ENCODE data around the gene DPP4. TPM values are rescaled to one million over a fixed set of nuclear protein-coding genes. Genes with fewer than 3 reads are reported as not detected.

DPP4 gene
- total RNA-seq, 3 donors from 2014 or later = 8.6 to 15.6 (median 15.3) TPM

GRCh38 chr2:162007447-162008040, 66.5 kb downstream of the DPP4 start:
- H3K36me3 Mint-ChIP-seq (ENCODE audit: insufficient read depth) = peaks cover 14% of the 10 kb centered on the region
- peaks cover 41% of the 10 kb centered on the region for H3K4me1 Mint-ChIP-seq (ENCODE audit: low read depth)
- DNase-seq (no peak), ATAC-seq (no peak)
- no peaks in the 10 kb centered on the region for H3K9me3 Mint-ChIP-seq
- H3K4me3 Mint-ChIP-seq = no peak overlapping the region
- H3K27me3 Mint-ChIP-seq (ENCODE audit: low read depth) = no peaks in the 10 kb centered on the region

DNA sequence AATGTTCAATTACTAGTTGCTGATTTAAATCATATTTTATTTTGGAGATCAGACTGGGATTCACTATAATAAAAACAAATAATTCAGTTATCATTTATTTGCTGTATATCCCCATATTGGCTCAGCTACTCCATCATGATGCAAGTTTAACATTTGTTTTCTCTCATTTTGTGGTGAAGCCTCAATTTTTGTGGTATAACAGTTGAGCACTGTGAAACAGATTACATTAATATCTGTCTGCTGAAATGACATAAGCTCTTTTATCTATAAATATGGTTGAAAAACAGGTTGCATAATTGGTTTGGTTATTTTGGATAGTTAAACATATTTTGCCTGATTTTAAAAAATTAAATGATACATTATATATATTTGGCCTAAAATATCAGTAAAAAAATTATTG, 67.7 kb downstream of the DPP4 start:
- Mint-ChIP-seq H3K4me1 (ENCODE audit: low read depth) (peaks cover 29% of the 10 kb centered on the region), H3K4me3 (no peak overlapping the region), H3K36me3 (ENCODE audit: insufficient read depth) (peaks cover 21% of the 10 kb centered on the region), H3K9me3 (no peaks in the 10 kb centered on the region), H3K27me3 (ENCODE audit: low read depth) (no peaks in the 10 kb centered on the region)
- ATAC-seq (no peak), DNase-seq (no peak)

DNA sequence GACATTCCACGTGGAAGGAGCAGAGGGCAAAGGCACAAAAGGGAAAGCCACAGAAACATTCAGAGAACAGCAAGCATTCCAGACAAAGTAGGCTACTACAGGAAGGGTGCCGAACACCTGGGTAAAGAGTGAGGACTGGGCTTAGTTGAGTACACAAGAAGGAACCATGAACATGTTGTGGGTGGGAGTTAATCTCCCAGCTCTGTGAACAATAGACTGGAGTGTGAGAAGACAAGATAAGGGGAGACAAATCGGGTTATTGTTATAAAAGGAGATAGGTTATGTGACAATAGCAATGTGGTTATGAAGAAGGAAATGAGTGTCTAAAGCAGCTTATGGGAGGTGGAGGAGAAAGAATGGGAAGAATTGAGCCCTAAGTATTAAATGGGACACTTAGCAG, 70.0 kb downstream of the DPP4 start:
- H3K36me3 Mint-ChIP-seq (ENCODE audit: insufficient read depth) = peaks cover 39% of the 10 kb centered on the region
- peaks cover 12% of the 10 kb centered on the region for H3K4me1 Mint-ChIP-seq (ENCODE audit: low read depth)
- H3K27me3 Mint-ChIP-seq (ENCODE audit: low read depth) = no peaks in the 10 kb centered on the region
- ATAC-seq = no peak
- DNase-seq = no peak
- H3K4me3 Mint-ChIP-seq = no peak overlapping the region
- no peaks in the 10 kb centered on the region for H3K9me3 Mint-ChIP-seq

DNA sequence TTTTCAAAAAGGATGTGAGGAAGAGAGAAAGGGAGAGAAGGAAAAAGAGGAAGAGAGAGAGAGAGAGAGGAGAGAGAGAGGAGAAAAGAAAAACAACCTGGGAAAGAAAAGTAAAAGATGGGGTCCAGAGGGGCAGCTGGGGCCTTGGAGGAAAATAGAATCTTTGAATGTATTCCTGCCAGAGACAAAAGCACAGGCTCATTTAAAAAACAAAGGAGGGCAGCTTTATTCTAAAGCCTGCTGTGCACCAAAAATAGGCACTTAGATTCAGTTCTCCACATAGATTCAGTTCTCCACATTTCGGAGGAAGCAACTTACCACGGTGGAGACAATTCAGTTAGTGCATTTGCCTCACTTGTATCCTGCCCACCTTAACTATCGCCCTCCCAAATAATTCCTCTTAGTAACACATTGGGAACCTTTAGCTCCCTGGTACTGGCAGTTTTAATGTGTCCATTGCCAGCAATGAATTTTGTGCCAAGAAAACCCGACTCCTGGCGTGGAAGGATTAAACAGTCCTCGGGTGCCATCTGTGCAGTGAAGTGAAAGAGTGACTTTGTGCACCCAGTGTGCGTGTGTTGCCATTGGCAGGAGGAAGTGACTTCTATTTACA, 71.3 kb downstream of the DPP4 start:
- no peak overlapping the region for H3K4me3 Mint-ChIP-seq
- peaks cover 49% of the 10 kb centered on the region for H3K36me3 Mint-ChIP-seq (ENCODE audit: insufficient read depth)
- H3K4me1 Mint-ChIP-seq (ENCODE audit: low read depth) = peaks cover 15% of the 10 kb centered on the region
- DNase-seq (no peak), ATAC-seq (no peak)
- H3K9me3 Mint-ChIP-seq = no peaks in the 10 kb centered on the region
- H3K27me3 Mint-ChIP-seq (ENCODE audit: low read depth) = no peaks in the 10 kb centered on the region

- ATAC-seq (no peak), DNase-seq (no peak)
- Mint-ChIP-seq H3K4me3 (no peak overlapping the region), H3K4me1 (ENCODE audit: low read depth) (peaks cover 29% of the 10 kb centered on the region), H3K27me3 (ENCODE audit: low read depth) (no peaks in the 10 kb centered on the region), H3K36me3 (ENCODE audit: insufficient read depth) (peaks cover 59% of the 10 kb centered on the region), H3K9me3 (no peaks in the 10 kb centered on the region)
These were observed 73.6 kb downstream of the DPP4 start for GRCh38 chr2:162000431-162000830.

DNA sequence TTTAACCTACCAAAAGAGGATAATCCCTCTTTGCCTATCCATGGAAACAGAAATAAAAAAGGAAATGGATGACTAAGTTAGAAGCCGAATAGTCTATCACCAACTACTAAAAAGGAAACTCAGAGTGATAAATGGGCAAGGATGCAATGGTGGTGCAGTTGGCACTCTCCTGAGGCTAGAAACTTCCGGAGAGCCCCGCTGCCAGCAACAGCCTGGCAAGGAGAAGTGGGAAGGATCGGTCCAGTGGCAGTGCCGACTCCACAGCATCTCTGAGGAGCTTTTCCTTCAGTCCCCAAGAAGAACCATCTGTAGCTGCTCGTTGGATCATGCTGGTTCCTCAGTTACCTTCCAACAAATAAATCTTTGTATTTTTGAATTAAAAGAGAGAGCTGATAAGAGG, 74.7 kb downstream of the DPP4 start:
- no peak for ATAC-seq
- DNase-seq = no peak
- Mint-ChIP-seq H3K4me1 (ENCODE audit: low read depth) (peaks cover 40% of the 10 kb centered on the region), H3K27me3 (ENCODE audit: low read depth) (no peaks in the 10 kb centered on the region), H3K4me3 (no peak overlapping the region), H3K36me3 (ENCODE audit: insufficient read depth) (peaks cover 61% of the 10 kb centered on the region), H3K9me3 (no peaks in the 10 kb centered on the region)

DNA sequence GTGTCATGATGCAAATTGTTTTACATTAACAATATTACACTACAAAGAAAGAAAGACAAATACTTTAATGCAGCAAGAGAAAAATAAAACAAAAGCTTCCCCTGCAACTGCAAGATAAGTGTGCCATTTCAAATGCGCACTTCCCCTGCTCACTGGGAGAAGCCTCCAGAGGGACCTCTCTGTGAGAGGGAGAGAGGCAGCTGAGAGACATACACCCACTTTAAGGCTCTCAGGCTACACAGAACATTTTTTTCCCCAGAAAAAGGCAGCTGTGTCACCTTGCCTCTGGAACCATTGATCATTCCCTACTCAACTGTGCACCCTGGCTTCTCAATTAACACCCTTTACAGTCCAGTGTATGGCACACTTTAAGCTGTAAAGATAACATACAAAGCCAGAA, 75.2 kb downstream of the DPP4 start:
- H3K4me1 Mint-ChIP-seq (ENCODE audit: low read depth) = peaks cover 41% of the 10 kb centered on the region
- peaks cover 57% of the 10 kb centered on the region for H3K36me3 Mint-ChIP-seq (ENCODE audit: insufficient read depth)
- no peaks in the 10 kb centered on the region for H3K9me3 Mint-ChIP-seq
- H3K4me3 Mint-ChIP-seq = no peak overlapping the region
- DNase-seq = no peak
- ATAC-seq = no peak
- H3K27me3 Mint-ChIP-seq (ENCODE audit: low read depth) = no peaks in the 10 kb centered on the region

- Mint-ChIP-seq H3K27me3 (ENCODE audit: low read depth) (no peaks in the 10 kb centered on the region), H3K4me1 (ENCODE audit: low read depth) (peaks cover 48% of the 10 kb centered on the region), H3K36me3 (ENCODE audit: insufficient read depth) (peaks cover 52% of the 10 kb centered on the region), H3K9me3 (no peaks in the 10 kb centered on the region), H3K4me3 (no peak overlapping the region)
- DNase-seq (no peak), ATAC-seq (no peak)
These were observed 76.0 kb downstream of the DPP4 start for GRCh38 chr2:161997916-161998471.

DNA sequence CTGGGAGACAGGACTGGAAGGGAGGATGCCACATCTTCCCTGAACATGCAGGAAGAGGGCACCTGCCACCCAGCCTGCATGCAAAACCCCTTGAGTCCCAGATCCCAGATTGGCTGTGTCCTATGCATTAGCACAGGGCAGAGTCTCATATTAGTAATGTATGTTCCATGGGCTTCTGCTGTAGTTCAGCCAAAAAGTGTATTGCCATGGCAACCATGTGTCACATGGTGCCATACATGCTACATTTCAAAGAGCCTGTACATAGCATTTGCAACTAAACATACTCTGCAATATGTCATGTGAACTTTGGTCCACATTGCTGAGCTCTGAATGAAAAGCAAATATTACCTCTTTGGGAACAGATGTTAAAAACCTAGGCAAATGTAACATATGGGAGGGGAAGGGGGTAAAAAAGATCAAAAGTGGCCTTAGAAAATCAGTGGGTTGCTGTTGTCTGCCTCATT, 78.4 kb downstream of the DPP4 start:
- no peak for DNase-seq
- ATAC-seq = peak; percentile 12 to 33
- Mint-ChIP-seq H3K4me3 (peak overlapping the region; percentile 68), H3K27me3 (ENCODE audit: low read depth) (no peaks in the 10 kb centered on the region), H3K4me1 (ENCODE audit: low read depth) (peaks cover 64% of the 10 kb centered on the region), H3K36me3 (ENCODE audit: insufficient read depth) (peaks cover 35% of the 10 kb centered on the region), H3K9me3 (no peaks in the 10 kb centered on the region)

GRCh38 chr2:161994761-161995520, 79.1 kb downstream of the DPP4 start:
- Mint-ChIP-seq H3K4me3 (peak overlapping the region; percentile 68), H3K9me3 (no peaks in the 10 kb centered on the region), H3K27me3 (ENCODE audit: low read depth) (no peaks in the 10 kb centered on the region), H3K4me1 (ENCODE audit: low read depth) (peaks cover 66% of the 10 kb centered on the region), H3K36me3 (ENCODE audit: insufficient read depth) (peaks cover 31% of the 10 kb centered on the region)
- ATAC-seq = no peak
- no peak for DNase-seq

GRCh38 chr2:161992531-161992930, 81.5 kb downstream of the DPP4 start:
- DNase-seq = peak; percentile 46
- peak overlapping the region; percentile 64 for H3K4me3 Mint-ChIP-seq
- H3K9me3 Mint-ChIP-seq = no peaks in the 10 kb centered on the region
- peak; percentile 85 for ATAC-seq
- peaks cover 12% of the 10 kb centered on the region for H3K36me3 Mint-ChIP-seq (ENCODE audit: insufficient read depth)
- H3K27me3 Mint-ChIP-seq (ENCODE audit: low read depth) = no peaks in the 10 kb centered on the region
- peaks cover 64% of the 10 kb centered on the region for H3K4me1 Mint-ChIP-seq (ENCODE audit: low read depth)

GRCh38 chr2:161991991-161992390, 82.0 kb downstream of the DPP4 start:
- no peak for DNase-seq
- no peak for ATAC-seq
- no peak overlapping the region for H3K4me3 Mint-ChIP-seq
- H3K27me3 Mint-ChIP-seq (ENCODE audit: low read depth) = no peaks in the 10 kb centered on the region
- H3K4me1 Mint-ChIP-seq (ENCODE audit: low read depth) = peaks cover 61% of the 10 kb centered on the region
- H3K36me3 Mint-ChIP-seq (ENCODE audit: insufficient read depth) = peaks cover 9% of the 10 kb centered on the region
- no peaks in the 10 kb centered on the region for H3K9me3 Mint-ChIP-seq

DNA sequence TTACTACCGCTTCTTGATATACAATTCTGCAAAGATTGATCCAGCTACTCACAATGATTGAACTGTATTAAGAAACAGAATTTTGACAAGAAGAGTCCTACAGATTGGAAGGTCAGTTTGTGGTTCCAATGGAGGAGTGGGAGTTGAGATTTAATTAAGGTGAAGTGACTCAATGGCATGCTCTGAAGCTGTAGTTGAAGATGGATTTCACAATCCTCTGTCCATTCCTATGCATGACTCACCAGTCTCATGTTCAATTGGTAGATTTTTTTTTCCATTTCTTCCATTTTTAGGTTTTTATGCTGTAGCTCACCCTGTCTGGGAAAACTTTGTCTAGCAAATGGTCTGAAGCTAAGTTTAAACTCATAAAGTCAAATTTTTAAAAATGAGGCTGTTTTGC, 83.3 kb downstream of the DPP4 start:
- H3K4me1 Mint-ChIP-seq (ENCODE audit: low read depth) = peaks cover 50% of the 10 kb centered on the region
- H3K36me3 Mint-ChIP-seq (ENCODE audit: insufficient read depth) = peaks cover 5% of the 10 kb centered on the region
- DNase-seq (no peak), ATAC-seq (no peak)
- no peaks in the 10 kb centered on the region for H3K9me3 Mint-ChIP-seq
- no peaks in the 10 kb centered on the region for H3K27me3 Mint-ChIP-seq (ENCODE audit: low read depth)
- no peak overlapping the region for H3K4me3 Mint-ChIP-seq

GRCh38 chr2:161990036-161990435, 84.0 kb downstream of the DPP4 start:
- ATAC-seq = no peak
- Mint-ChIP-seq H3K27me3 (ENCODE audit: low read depth) (no peaks in the 10 kb centered on the region), H3K9me3 (no peaks in the 10 kb centered on the region), H3K4me3 (no peak overlapping the region), H3K36me3 (ENCODE audit: insufficient read depth) (no peaks in the 10 kb centered on the region), H3K4me1 (ENCODE audit: low read depth) (peaks cover 43% of the 10 kb centered on the region)
- no peak for DNase-seq
